GM06990 (cell line): Measurements from ENCODE around the gene ZNF444.
A peak's percentile ranks its signal among the peaks of the same experiment; 100 is the strongest.

Source experiments
- DNase-seq: peaks from one replicate; pipeline ENCODE4 v3.0.0-alpha.2; 2011; ENCODE audit not compliant: insufficient read length; ENCODE audit errors: extremely low read depth
- H3K27me3 ChIP-seq: replicated peaks from 2 replicates; pipeline ENCODE4 v1.6.0; 2011; ENCODE audit warnings: low read length; ENCODE audit not compliant: control insufficient read depth, insufficient read depth
- H3K36me3 ChIP-seq: 2 replicates; pipeline ENCODE4 v1.5.1; 2011; ENCODE audit warnings: low read length; ENCODE audit not compliant: control insufficient read depth, insufficient read depth
- H3K4me3 ChIP-seq: replicated peaks from 2 replicates; pipeline ENCODE4 v1.5.1; 2011; ENCODE audit warnings: low read depth, mild to moderate bottlenecking, control low read depth, low read length
- TF ChIP-seq, protein P1 (sequence below): IDR thresholded peaks from 2 replicates; pipeline ENCODE4 v1.5.1; 2011; ENCODE audit warnings: low read length, control low read depth, mild to moderate bottlenecking, inconsistent platforms; ENCODE audit not compliant: insufficient read depth, poor library complexity, severe bottlenecking

The ZNF444 gene

DNA sequence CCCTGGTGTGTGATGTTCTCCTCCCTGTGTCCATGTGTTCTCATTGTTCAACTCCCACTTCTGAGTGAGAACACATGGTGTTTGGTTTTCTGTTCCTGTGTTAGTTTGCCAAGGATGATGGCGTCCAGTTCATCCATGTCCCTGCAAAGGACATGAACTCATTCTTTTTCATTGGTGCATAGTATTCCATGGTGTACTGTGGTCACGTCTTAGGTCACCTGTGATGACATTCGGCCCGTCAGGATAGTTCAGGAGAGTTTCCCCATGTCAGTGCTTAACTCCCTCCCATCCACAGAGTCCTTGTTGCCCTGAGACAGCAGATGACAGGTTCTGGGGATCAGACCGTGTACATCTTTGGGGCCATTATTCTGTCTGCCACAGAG is 8.6 kb downstream of the ZNF444 start:
- Histone ChIP-seq H3K36me3 (peaks cover 19% of the 10 kb centered on the region), H3K27me3 (no peaks in the 10 kb centered on the region), H3K4me3 (no peak overlapping the region)
- TF ChIP-seq, protein P1, sequence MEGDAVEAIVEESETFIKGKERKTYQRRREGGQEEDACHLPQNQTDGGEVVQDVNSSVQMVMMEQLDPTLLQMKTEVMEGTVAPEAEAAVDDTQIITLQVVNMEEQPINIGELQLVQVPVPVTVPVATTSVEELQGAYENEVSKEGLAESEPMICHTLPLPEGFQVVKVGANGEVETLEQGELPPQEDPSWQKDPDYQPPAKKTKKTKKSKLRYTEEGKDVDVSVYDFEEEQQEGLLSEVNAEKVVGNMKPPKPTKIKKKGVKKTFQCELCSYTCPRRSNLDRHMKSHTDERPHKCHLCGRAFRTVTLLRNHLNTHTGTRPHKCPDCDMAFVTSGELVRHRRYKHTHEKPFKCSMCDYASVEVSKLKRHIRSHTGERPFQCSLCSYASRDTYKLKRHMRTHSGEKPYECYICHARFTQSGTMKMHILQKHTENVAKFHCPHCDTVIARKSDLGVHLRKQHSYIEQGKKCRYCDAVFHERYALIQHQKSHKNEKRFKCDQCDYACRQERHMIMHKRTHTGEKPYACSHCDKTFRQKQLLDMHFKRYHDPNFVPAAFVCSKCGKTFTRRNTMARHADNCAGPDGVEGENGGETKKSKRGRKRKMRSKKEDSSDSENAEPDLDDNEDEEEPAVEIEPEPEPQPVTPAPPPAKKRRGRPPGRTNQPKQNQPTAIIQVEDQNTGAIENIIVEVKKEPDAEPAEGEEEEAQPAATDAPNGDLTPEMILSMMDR, result no peak
- no peak for DNase-seq

DNA sequence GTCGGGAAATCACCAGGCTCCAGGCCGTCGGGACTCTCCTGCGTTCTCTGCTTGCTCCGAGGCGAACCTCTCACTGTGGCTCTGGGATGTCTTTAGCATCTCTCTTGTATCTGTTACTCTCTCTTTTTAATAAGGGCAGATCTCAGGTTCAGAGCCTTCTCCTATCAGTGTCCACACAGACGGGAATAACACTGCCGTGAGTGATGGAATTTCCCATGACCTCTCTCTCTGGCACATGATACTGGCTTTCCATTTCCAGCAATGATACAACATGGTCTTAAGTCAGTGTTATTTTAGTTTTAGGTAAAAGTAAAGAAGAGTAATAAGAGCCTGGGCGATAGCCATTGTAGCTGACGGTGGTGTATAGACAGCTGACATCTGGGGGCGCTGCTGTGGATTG is 9.3 kb downstream of the ZNF444 start:
- TF ChIP-seq, protein P1, result no peak
- H3K36me3 ChIP-seq, result peaks cover 22% of the 10 kb centered on the region
- no peak overlapping the region for H3K4me3 ChIP-seq
- H3K27me3 ChIP-seq, result no peaks in the 10 kb centered on the region
- DNase-seq, result no peak

DNA sequence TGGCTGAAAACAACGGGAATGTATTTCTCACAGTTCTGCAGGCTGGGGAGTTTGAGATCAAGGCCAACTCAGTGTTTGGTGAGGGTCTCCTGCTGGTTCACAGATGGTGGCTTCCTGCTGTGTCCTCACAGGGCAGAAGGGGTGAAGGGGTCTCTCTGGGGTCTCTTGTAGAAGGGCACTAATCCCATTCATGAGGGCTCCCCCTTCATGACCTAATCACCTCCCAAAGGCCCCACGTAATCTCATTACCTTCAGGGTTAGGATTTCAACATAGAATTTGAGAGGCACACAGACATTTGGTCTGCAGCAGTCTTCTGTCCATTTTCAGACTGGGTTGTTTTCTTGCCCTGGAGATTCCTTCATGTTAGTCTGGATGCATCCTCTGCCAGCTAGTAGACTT is 11.6 kb downstream of the ZNF444 start:
- Histone ChIP-seq H3K4me3 (no peak overlapping the region), H3K27me3 (no peaks in the 10 kb centered on the region), H3K36me3 (peaks cover 18% of the 10 kb centered on the region)
- DNase-seq, result no peak
- TF ChIP-seq, protein P1, result no peak

DNA sequence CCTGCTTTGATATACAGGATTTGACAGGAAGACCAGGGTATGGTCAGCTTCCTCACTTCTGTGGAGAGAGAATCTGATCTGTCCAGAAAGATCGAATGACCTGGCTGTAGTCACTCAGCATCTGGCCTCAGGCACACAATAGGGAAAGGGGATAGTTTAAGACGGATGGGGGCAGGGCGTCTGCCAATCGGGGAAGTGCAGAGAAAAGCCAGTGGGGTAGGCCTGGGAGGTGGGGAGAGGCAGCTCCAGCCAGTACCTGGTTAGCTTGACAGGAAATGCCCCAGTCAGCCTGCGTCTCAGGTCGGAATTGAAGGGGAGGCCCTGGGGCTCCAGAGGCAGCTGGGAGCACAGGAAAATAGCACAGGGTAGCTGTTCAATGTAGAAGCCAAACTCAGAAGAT is 12.4 kb downstream of the ZNF444 start:
- Histone ChIP-seq H3K36me3 (peaks cover 13% of the 10 kb centered on the region), H3K27me3 (no peaks in the 10 kb centered on the region), H3K4me3 (no peak overlapping the region)
- TF ChIP-seq, protein P1, result no peak
- DNase-seq, result no peak

DNA sequence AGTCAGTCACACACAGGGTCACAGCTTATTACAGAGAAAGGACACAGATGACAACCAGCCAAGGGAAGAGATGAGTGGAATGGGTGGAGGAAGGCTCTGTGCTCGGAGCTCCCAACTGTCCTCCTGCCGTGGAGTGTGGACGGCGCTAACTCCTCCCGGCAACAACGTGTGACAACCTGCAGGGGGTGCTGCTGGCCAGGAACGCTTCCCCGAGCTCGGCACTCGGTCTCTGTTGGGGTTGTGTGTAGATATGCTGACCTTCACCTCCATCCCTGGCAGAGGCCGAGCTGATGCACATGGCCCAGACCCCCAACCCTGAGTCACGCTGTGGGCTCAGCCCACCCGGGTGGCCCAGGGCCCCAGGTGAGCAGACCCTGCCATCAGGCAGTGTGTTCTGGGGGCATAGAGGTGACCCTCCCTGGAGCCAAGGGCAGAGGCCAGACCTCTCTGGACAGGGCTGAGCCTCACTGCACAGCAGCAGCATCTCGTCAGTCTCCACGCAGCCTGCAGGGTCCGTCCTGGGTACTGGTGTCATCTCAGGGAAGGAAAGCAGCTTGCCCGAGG is 14.1 kb downstream of the ZNF444 start:
- H3K4me3 ChIP-seq, result no peak overlapping the region
- no peak for DNase-seq
- TF ChIP-seq, protein P1, result peak; percentile 32
- H3K27me3 ChIP-seq, result no peaks in the 10 kb centered on the region
- peaks cover 10% of the 10 kb centered on the region for H3K36me3 ChIP-seq

DNA sequence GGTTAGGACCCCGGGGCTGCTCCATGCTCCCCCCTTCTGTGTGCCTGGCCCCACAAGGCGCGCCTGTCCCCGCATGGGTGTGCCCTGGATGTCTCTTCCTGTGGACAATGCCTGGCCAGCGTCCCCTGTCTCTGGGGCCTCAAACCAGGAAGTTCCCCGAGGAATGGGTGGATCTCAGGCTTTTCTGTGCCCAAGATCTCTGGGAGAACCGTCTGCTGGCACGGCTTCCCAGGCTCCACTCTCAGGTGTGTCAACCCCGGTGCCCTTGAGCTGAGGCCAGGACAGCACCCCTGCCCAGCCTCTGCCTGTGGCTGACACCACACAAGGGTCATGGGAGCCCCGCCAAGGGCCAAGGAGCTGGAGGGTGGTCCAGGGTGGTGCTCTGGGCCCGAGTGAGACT is 15.7 kb downstream of the ZNF444 start:
- no peak overlapping the region for H3K4me3 ChIP-seq
- TF ChIP-seq, protein P1, result no peak
- peaks cover 13% of the 10 kb centered on the region for H3K36me3 ChIP-seq

More for the DNA sequence above, 15.7 kb downstream of the ZNF444 start:
- DNase-seq, result no peak
- no peaks in the 10 kb centered on the region for H3K27me3 ChIP-seq
